ENCODE results near the gene IL17A.

IL17A gene

DNA sequence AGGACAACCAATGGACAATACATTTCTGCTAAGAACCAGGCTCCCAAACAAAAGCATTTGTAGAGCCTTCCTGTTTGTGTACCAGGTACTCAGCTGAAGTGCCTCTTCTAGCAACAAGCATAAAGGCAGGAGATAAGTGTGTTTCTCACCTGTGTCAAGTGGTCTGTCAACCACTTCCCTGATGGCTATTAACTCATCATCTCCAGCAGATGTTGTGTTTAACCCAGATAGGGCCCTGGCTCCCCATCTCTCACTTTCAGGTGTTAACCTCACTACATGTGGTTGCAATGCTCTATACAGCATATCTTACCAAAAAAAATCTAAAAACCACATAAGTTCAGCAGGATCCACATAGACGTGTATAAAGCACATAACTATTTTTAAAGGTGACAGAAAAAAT lies 9.6 kb upstream of the IL17A start:
- no peaks in the 10 kb centered on the region for H3K36me3 ChIP-seq (ENCODE audit: insufficient read depth, low read length)
- no peak for TF ChIP-seq POLR2AphosphoS5 (IDR thresholded peaks at IDR 0.05; ENCODE audit: borderline replicate concordance, low read depth, low read length)
- TF ChIP-seq FOXP2 (optimal IDR thresholded peaks at IDR 0.05; ENCODE audit: control extremely low read depth, extremely low read length, insufficient read depth) = no peak
- TF ChIP-seq EZH2 (IDR thresholded peaks at IDR 0.05) = no peak
- H3K9me3 ChIP-seq (ENCODE audit: low read depth, low read length) = no peaks in the 10 kb centered on the region
- no peak overlapping the region for H3K27ac ChIP-seq
- no peak for DNase-seq (ENCODE audit: low read depth, low spot score)
- H3K9ac ChIP-seq (ENCODE audit: insufficient read length) = no peak overlapping the region
- H3K4me3 ChIP-seq = no peak overlapping the region

DNA sequence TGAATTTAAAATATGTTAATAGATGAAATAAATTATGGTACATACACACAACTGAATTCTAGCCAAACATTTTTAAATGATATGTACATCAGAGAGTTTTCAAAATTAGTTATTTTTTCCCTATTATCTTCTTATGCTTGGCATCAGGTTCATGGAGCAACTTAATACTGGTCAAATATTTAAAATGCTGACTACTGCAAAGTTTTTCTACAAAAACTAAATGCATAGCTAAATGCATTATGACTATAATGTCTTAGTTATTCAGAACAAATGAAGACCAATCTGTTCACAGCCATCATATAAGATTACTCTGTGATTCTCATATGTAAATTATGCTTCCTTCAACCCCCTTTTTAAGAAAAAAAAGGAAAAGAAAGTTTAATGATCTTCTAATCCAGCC lies 8.2 kb upstream of the IL17A start:
- Histone ChIP-seq H3K4me3 (no peak overlapping the region), H3K36me3 (ENCODE audit: insufficient read depth, low read length) (no peaks in the 10 kb centered on the region), H3K9me3 (ENCODE audit: low read depth, low read length) (no peaks in the 10 kb centered on the region), H3K9ac (ENCODE audit: insufficient read length) (no peak overlapping the region), H3K27ac (no peak overlapping the region)
- no peak for DNase-seq (ENCODE audit: low read depth, low spot score)
- TF ChIP-seq EZH2 (IDR thresholded peaks at IDR 0.05) (no peak), FOXP2 (optimal IDR thresholded peaks at IDR 0.05; ENCODE audit: control extremely low read depth, extremely low read length, insufficient read depth) (no peak), POLR2AphosphoS5 (IDR thresholded peaks at IDR 0.05; ENCODE audit: borderline replicate concordance, low read depth, low read length) (no peak)

DNA sequence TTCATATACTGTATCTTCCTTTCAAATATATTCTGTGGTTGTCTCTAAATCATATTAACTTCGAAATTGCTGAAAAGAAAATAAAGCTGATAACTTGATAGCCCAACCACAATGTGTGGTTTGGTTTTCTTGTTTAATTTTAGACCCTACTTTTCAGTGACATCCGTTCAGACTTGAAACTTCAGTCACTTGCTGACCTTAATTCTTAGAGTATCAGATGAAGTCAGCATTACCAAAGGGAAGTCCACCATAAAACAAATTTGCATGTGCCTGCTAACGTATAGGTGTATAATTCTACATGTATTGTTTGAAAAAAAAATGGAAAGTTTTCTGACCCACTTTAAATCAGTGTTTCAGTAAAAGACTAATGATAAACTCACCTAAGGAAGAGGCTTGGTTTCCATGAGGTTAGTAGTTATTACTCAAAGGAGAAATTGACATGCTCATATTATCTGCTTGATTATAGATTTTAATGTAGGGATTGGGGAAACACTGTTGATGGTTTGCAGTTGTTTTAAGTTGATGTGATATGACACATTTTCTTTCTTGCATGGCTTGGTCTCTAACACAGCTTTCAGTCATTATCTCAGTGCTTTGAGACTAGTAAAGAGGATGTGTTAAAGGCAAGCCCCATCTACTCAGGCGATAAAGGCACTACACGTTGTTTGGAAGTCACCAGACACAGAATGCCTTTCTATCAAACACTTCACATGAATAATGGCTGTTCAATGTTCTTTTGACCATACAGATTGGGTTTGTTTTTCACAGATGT lies 5.2 kb upstream of the IL17A start:
- Histone ChIP-seq H3K36me3 (ENCODE audit: insufficient read depth, low read length) (no peaks in the 10 kb centered on the region), H3K9me3 (ENCODE audit: low read depth, low read length) (no peaks in the 10 kb centered on the region), H3K9ac (ENCODE audit: insufficient read length) (no peak overlapping the region), H3K27ac (no peak overlapping the region), H3K4me3 (no peak overlapping the region)
- TF ChIP-seq POLR2AphosphoS5 (IDR thresholded peaks at IDR 0.05; ENCODE audit: borderline replicate concordance, low read depth, low read length) = no peak
- TF ChIP-seq FOXP2 (optimal IDR thresholded peaks at IDR 0.05; ENCODE audit: control extremely low read depth, extremely low read length, insufficient read depth) = no peak
- TF ChIP-seq EZH2 (IDR thresholded peaks at IDR 0.05) = no peak
- no peak for DNase-seq (ENCODE audit: low read depth, low spot score)

DNA sequence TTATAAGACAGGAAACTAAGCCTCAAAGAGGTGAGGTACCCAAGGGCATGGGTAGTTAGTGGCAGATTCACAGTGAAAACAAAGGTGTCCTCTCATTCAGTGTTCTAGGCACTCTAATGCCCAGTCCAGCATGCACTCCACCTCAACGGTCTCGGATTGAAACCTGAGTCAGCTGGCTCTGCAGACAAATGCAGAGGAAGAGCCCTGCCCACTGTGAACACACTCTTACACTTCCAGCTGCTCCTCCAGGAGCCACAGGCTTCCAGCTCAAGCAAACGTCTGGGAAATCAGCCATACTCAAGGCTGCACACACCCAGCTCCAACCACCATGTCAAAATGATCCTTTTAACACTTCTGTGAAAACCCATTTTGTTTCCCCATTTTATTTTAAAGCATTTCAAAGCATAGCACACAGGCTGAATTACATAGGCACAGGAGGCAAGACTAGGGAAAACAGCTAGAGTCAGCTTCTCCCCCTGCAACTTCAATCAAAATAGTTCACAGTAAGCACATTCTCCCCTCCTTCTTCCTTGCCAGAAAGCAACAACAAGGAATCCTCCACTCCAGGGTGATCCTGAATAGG lies 3.0 kb upstream of the IL17A start:
- Histone ChIP-seq H3K4me3 (no peak overlapping the region), H3K9me3 (ENCODE audit: low read depth, low read length) (no peaks in the 10 kb centered on the region)
- no peak for TF ChIP-seq EZH2 (IDR thresholded peaks at IDR 0.05)
- no peak for TF ChIP-seq POLR2AphosphoS5 (IDR thresholded peaks at IDR 0.05; ENCODE audit: borderline replicate concordance, low read depth, low read length)
- TF ChIP-seq FOXP2 (optimal IDR thresholded peaks at IDR 0.05; ENCODE audit: control extremely low read depth, extremely low read length, insufficient read depth) = no peak

DNA sequence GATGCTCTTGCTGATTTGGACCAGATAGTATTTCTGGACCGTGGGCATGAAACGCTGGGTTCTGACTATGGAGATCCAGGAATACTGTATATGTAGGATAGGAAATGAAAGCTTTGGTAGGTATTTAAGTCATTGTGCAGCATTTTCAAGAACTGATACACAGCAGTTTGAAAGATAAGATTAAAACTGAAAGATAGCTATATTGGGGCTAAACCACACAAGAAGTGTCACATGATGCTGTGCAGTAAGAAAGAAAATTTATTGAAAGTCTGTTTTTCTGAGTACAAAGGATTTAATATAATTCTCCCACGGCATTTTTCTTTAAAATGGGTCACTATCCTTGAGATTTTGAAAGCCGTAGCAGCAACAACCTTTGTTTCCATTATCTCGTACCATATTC lies 305 bp downstream of the IL17A start:
- DNase-seq (ENCODE audit: low read depth, low spot score) = no peak
- H3K4me3 ChIP-seq = no peak overlapping the region
- TF ChIP-seq FOXP2 (optimal IDR thresholded peaks at IDR 0.05; ENCODE audit: control extremely low read depth, extremely low read length, insufficient read depth) (no peak), EZH2 (IDR thresholded peaks at IDR 0.05) (no peak), POLR2AphosphoS5 (IDR thresholded peaks at IDR 0.05; ENCODE audit: borderline replicate concordance, low read depth, low read length) (no peak)
- H3K27ac ChIP-seq = no peak overlapping the region
- H3K9me3 ChIP-seq (ENCODE audit: low read depth, low read length) = no peaks in the 10 kb centered on the region
- H3K36me3 ChIP-seq (ENCODE audit: insufficient read depth, low read length) = no peaks in the 10 kb centered on the region
- no peak overlapping the region for H3K9ac ChIP-seq (ENCODE audit: insufficient read length)

More for the DNA sequence above, 3.0 kb upstream of the IL17A start:
- Histone ChIP-seq H3K9ac (ENCODE audit: insufficient read length) (no peak overlapping the region), H3K27ac (no peak overlapping the region), H3K36me3 (ENCODE audit: insufficient read depth, low read length) (no peaks in the 10 kb centered on the region)
- no peak for DNase-seq (ENCODE audit: low read depth, low spot score)

DNA sequence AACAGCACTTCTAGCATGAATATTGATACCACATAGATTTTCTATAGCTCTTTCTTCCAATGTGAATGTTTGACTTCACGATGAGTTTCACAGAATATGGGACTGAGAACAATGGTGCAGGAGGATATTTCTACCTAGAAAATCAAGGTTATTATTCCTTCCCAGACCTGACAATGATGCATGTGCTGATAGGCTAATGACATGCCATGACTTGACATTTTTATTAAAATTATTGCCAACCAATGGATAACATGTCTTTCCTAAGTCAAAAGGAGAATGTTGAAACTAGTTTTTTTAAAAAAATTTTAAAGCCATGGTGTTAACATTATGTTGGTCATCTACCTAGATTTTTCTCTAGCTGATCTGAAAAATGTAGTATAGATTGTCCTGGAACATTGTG lies 923 bp downstream of the IL17A start:
- no peaks in the 10 kb centered on the region for H3K36me3 ChIP-seq (ENCODE audit: insufficient read depth, low read length)
- H3K4me3 ChIP-seq = no peak overlapping the region
- H3K9ac ChIP-seq (ENCODE audit: insufficient read length) = no peak overlapping the region
- no peak overlapping the region for H3K27ac ChIP-seq
- TF ChIP-seq FOXP2 (optimal IDR thresholded peaks at IDR 0.05; ENCODE audit: control extremely low read depth, extremely low read length, insufficient read depth) = no peak
- no peak for DNase-seq (ENCODE audit: low read depth, low spot score)
- H3K9me3 ChIP-seq (ENCODE audit: low read depth, low read length) = no peaks in the 10 kb centered on the region

DNA sequence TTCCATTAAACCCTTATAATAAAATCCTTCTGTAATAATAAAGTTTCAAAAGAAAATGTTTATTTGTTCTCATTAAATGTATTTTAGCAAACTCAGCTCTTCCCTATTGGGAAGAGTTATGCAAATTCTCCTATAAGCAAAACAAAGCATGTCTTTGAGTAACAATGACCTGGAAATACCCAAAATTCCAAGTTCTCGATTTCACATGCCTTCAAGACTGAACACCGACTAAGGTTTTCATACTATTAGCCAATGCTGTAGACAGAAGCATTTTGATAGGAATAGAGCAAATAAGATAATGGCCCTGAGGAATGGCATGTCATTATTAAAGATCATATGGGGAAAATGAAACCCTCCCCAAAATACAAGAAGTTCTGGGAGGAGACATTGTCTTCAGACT lies 3.8 kb downstream of the IL17A start:
- no peak overlapping the region for H3K4me3 ChIP-seq
- DNase-seq (ENCODE audit: low read depth, low spot score) = no peak
- no peaks in the 10 kb centered on the region for H3K36me3 ChIP-seq (ENCODE audit: insufficient read depth, low read length)
- H3K9me3 ChIP-seq (ENCODE audit: low read depth, low read length) = no peaks in the 10 kb centered on the region
- no peak overlapping the region for H3K27ac ChIP-seq
- TF ChIP-seq POLR2AphosphoS5 (IDR thresholded peaks at IDR 0.05; ENCODE audit: borderline replicate concordance, low read depth, low read length) (no peak), EZH2 (IDR thresholded peaks at IDR 0.05) (no peak), FOXP2 (optimal IDR thresholded peaks at IDR 0.05; ENCODE audit: control extremely low read depth, extremely low read length, insufficient read depth) (no peak)
- H3K9ac ChIP-seq (ENCODE audit: insufficient read length) = no peak overlapping the region

DNA sequence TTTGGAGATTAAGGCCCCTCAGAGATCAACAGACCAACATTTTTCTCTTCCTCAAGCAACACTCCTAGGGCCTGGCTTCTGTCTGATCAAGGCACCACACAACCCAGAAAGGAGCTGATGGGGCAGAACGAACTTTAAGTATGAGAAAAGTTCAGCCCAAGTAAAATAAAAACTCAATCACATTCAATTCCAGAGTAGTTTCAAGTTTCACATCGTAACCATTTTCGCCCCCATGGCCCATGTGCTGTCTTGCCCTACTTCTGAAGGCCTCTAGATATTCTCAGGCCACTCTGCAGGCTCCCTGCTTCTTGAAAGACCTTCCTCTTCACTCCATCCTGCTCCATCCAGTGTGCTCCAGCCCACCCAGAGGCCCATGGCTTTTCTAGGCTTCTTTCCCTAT lies 4.2 kb downstream of the IL17A start:
- Histone ChIP-seq H3K36me3 (ENCODE audit: insufficient read depth, low read length) (no peaks in the 10 kb centered on the region), H3K9ac (ENCODE audit: insufficient read length) (no peak overlapping the region), H3K9me3 (ENCODE audit: low read depth, low read length) (no peaks in the 10 kb centered on the region), H3K27ac (no peak overlapping the region), H3K4me3 (no peak overlapping the region)
- TF ChIP-seq EZH2 (IDR thresholded peaks at IDR 0.05) (no peak), FOXP2 (optimal IDR thresholded peaks at IDR 0.05; ENCODE audit: control extremely low read depth, extremely low read length, insufficient read depth) (no peak), POLR2AphosphoS5 (IDR thresholded peaks at IDR 0.05; ENCODE audit: borderline replicate concordance, low read depth, low read length) (no peak)
- no peak for DNase-seq (ENCODE audit: low read depth, low spot score)
